Cardiac muscle cell (in vitro differentiated cells and primary cell): Measurements from ENCODE around the gene GIMAP4. TPM values are rescaled to one million over a fixed set of nuclear protein-coding genes. Genes with fewer than 3 reads are reported as not detected.
"Not testable (repeated sequence)": the region's sequence is repeated elsewhere in the genome, so short reads cannot be mapped to it uniquely, and the experiment has no call there.

ENCODE experiments used
- DNase-seq, 2 donors: peaks; one replicate each; pipeline versions ENCODE4 v3.0.0 to v3.0.0-alpha.2; 2010 to 2017; ENCODE audit warnings: low read depth in 1 of 2, low spot score in 1 of 2
- H3K27ac ChIP-seq: fragments of 200-600 bp; sonication (generic); 2 replicates; pipeline ENCODE4 v1.5.1; 2016
- H3K27me3 ChIP-seq: fragments of 200-600 bp; sonication (generic); 2 replicates; pipeline ENCODE4 v1.6.0; 2016; ENCODE audit warnings: control low read depth
- H3K36me3 ChIP-seq: fragments of 200-600 bp; sonication (generic); 2 replicates; pipeline ENCODE4 v1.5.1; 2016; ENCODE audit warnings: control low read depth
- H3K4me1 ChIP-seq: fragments of 200-600 bp; sonication (generic); 2 replicates; pipeline ENCODE4 v1.8.1; 2017; ENCODE audit warnings: low read depth, mild to moderate bottlenecking, mixed run types
- H3K4me3 ChIP-seq: fragments of 200-600 bp; sonication (generic); 2 replicates; pipeline ENCODE4 v1.5.1; 2016; ENCODE audit warnings: mild to moderate bottlenecking
- H3K9me3 ChIP-seq: fragments of 200-600 bp; sonication (generic); 2 replicates; pipeline ENCODE4 v1.5.1; 2017; ENCODE audit warnings: low read depth, mild to moderate bottlenecking, control low read depth
- CTCF ChIP-seq: IDR thresholded peaks from 2 replicates; pipeline ENCODE4 v1.5.1; 2012; ENCODE audit warnings: low read depth, mild to moderate bottlenecking, low read length
- polyA plus RNA-seq: library from polyadenylated mRNA; unstranded; fragments of >200 nt; fragmentation: Nextera tagmentation; extraction: Ambion mirVana; gene quantifications from 2 replicates; pipeline ENCODE4 v1.2.1, GENCODE V29; 2016
- total RNA-seq: library from RNA; depleted of rRNA; stranded (reverse); fragments of >200 nt; gene quantifications from 2 replicates; pipeline ENCODE4 v1.2.3, GENCODE V29; 2016

Gene GIMAP4
- total RNA-seq, result 0.24 TPM in 1 of 2 replicates, not detected in the other
- polyA plus RNA-seq, result 1.8 TPM in 1 of 2 replicates, not detected in the other

DNA sequence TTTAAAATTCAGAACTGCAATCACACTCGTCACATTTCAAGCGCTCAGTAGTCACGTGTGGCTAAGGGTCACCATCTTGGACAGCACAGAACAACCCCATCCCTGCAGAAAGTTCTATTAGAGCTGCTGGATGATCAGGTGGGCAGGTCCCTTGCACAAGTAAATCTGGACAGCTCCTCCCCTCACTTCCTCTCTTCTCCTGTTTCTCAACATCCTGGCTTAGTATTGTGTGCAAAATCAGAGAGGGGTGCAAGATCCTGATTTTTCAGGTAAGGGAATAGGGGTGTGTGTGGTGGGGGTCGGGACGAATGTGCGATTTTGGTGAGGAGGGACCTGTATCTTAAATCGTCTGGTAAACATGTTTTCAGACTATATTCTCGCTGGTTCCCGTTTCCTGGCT lies at the start of gene GIMAP4:
Gene GIMAP4, plus strand, starts transcription at position 222 of the 400 bp plus-strand sequence. CDS start 2,512 bp downstream, outside the sequence.
- H3K27ac ChIP-seq, result no peak within 1 kb of the TSS
- H3K4me3 ChIP-seq, result no peak within 1 kb of the TSS
- DNase-seq, result no peak
- H3K27me3 ChIP-seq, result no peaks in the 10 kb centered on the region
- no peaks in the 10 kb centered on the region for H3K36me3 ChIP-seq
- TF ChIP-seq CTCF, result no peak
- H3K9me3 ChIP-seq, result no peaks in the 10 kb centered on the region
- H3K4me1 ChIP-seq, result no peaks in the 10 kb centered on the region

GRCh38 chr7:150519310-150519709 lies 47.9 kb upstream of the GIMAP4 start:
- Histone ChIP-seq H3K36me3 (no peaks in the 10 kb centered on the region), H3K27ac (no peak overlapping the region), H3K4me1 (no peaks in the 10 kb centered on the region), H3K4me3 (no peak overlapping the region), H3K9me3 (no peaks in the 10 kb centered on the region), H3K27me3 (no peaks in the 10 kb centered on the region)
- no peak for TF ChIP-seq CTCF
- no peak for DNase-seq

GRCh38 chr7:150520145-150520544 lies 47.0 kb upstream of the GIMAP4 start:
- Histone ChIP-seq H3K9me3 (no peaks in the 10 kb centered on the region), H3K27me3 (no peaks in the 10 kb centered on the region), H3K4me3 (no peak overlapping the region), H3K36me3 (no peaks in the 10 kb centered on the region), H3K27ac (no peak overlapping the region), H3K4me1 (no peaks in the 10 kb centered on the region)
- TF ChIP-seq CTCF, result no peak
- no peak for DNase-seq

DNA sequence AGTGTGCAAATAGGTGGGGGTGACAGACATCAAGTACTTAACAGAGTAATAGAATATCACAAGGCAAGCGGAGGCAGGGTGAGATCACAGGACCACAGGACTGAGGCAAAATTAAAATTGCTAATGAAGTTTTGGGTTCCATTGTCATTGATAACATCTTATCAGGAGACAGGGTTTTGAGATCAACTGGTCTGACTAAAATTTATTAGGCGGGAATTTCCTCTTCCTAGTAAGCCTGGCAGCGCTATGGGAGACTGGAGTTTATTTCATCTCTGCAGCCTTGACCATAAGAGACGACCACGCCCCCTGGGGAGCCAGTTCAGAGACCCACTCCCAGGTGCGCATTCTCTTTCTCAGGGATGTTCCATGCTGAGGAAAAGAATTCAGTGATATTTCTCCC lies 44.3 kb upstream of the GIMAP4 start:
- H3K36me3 ChIP-seq, H3K9me3 ChIP-seq, H3K27me3 ChIP-seq, H3K4me1 ChIP-seq, H3K4me3 ChIP-seq, DNase-seq, H3K27ac ChIP-seq: not testable (repeated sequence)

- no peaks in the 10 kb centered on the region for H3K36me3 ChIP-seq
- no peaks in the 10 kb centered on the region for H3K27me3 ChIP-seq
- H3K9me3 ChIP-seq, result no peaks in the 10 kb centered on the region
- no peak for DNase-seq
- H3K4me1 ChIP-seq, result no peaks in the 10 kb centered on the region
- no peak overlapping the region for H3K27ac ChIP-seq
- TF ChIP-seq CTCF, result no peak
- no peak overlapping the region for H3K4me3 ChIP-seq
These were observed 43.2 kb upstream of the GIMAP4 start for GRCh38 chr7:150524018-150524417.

GRCh38 chr7:150531704-150532103 lies 35.5 kb upstream of the GIMAP4 start:
- Histone ChIP-seq H3K27me3 (no peaks in the 10 kb centered on the region), H3K36me3 (no peaks in the 10 kb centered on the region), H3K4me3 (no peak overlapping the region), H3K9me3 (no peaks in the 10 kb centered on the region), H3K4me1 (no peaks in the 10 kb centered on the region), H3K27ac (no peak overlapping the region)
- TF ChIP-seq CTCF, result no peak
- DNase-seq, result no peak
